ENCODE results near the gene MBTD1.
"Not testable (repeated sequence)": the region's sequence is repeated elsewhere in the genome, so short reads cannot be mapped to it uniquely, and the experiment has no call there.

Gene MBTD1

DNA sequence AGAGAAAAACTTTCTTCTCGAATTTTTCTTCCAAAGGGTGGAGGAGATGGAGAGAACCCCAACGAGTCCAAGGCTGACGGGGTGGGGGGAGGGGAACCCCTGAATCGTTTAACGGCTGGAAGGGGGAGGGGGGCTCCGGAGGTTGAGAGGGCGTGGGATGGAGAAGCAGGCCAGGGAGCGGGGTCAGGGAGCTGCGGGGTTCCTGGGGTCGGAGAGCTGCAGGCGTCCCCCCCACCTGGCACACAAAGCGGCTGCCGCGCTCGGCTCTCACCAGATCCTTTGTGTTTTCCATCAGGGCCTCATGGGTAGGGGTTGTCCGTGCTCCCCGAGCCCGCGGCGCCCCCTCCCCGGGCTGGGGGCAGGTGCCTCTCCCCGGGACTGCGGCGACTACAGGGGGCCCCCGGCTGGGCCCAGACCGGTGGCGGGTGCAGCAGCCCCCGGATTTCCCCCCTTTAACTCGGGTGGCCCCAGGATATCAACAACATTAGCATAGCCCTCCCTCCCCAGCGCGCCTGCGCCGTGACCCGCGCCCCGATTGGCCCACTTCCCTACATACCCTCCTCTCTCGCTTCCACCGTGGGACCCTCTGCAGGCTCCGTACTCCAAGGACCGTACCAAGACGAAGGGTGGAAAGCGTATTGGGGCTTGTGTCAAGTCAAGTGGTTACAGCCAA, at the start of gene MBTD1:
Gene MBTD1, minus strand, starts transcription at position 486 of the 673 bp plus-strand sequence. CDS start 34,888 bp downstream, outside the sequence.
- Histone ChIP-seq H3K27me3 (ENCODE audit: insufficient read depth, low read depth, severe bottlenecking) (no peaks in the 10 kb centered on the region), H3K27ac (peak within 1 kb of the TSS; percentile 98), H3K36me3 (peaks cover 71% of the 10 kb centered on the region), H3K9me3 (ENCODE audit: severe bottlenecking) (no peaks in the 10 kb centered on the region), H3K4me3 (ENCODE audit: low read depth, low read length) (peak within 1 kb of the TSS; percentile 93)
- TF ChIP-seq, protein P1, sequence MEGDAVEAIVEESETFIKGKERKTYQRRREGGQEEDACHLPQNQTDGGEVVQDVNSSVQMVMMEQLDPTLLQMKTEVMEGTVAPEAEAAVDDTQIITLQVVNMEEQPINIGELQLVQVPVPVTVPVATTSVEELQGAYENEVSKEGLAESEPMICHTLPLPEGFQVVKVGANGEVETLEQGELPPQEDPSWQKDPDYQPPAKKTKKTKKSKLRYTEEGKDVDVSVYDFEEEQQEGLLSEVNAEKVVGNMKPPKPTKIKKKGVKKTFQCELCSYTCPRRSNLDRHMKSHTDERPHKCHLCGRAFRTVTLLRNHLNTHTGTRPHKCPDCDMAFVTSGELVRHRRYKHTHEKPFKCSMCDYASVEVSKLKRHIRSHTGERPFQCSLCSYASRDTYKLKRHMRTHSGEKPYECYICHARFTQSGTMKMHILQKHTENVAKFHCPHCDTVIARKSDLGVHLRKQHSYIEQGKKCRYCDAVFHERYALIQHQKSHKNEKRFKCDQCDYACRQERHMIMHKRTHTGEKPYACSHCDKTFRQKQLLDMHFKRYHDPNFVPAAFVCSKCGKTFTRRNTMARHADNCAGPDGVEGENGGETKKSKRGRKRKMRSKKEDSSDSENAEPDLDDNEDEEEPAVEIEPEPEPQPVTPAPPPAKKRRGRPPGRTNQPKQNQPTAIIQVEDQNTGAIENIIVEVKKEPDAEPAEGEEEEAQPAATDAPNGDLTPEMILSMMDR (IDR thresholded peaks at IDR 0.05; ENCODE audit: low read depth, low read length) = no peak
- peak; percentile 99 for DNase-seq

DNA sequence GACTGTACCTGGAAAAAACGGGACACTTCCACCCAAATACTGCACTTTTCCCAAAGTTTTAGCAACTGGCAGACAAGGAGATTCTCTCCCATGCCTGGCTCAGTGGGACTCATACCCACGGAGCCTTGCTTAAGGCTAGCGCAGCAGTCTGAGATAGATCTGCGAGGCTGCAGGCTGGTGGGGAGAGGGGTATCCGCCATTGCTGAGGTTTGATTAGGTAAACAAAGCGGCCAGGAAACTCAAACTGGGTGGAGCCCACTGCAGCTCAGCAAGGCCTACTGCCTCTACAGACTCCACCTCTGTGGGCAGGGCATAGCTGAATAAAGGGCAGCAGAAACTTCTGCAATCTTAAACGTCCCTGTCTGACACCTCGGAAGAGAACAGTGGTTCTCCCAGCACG, 45.3 kb upstream of the MBTD1 start:
- peaks cover 20% of the 10 kb centered on the region for H3K9me3 ChIP-seq (ENCODE audit: severe bottlenecking)
- TF ChIP-seq, protein P1 (IDR thresholded peaks at IDR 0.05; ENCODE audit: low read depth, low read length) = no peak
- H3K27ac ChIP-seq = no peak overlapping the region
- H3K4me3 ChIP-seq (ENCODE audit: low read depth, low read length) = no peak overlapping the region
- DNase-seq = no peak
- peaks cover under 1% of the 10 kb centered on the region; the same call in 1 of the 2 replicates for H3K36me3 ChIP-seq
- no peaks in the 10 kb centered on the region for H3K27me3 ChIP-seq (ENCODE audit: insufficient read depth, low read depth, severe bottlenecking)

DNA sequence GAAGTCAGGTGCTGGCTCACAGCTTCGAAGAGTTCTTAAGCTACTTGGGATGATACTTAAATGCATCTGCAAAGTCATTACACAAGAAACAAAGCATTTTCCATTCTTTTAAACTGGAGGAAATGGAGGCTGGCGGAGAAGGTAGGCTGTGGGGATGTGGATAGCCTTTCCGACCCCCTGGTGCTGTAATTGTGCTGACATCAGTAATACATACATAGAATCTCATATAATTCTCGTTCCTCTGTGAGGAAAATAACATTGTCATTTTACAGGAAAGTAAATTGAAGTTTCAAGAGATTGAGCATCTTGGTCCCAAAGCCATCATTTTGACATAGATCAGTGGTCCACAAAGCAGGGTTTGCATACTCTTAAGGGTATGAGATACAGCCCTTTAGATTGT, 40.0 kb upstream of the MBTD1 start:
- TF ChIP-seq, protein P1 (IDR thresholded peaks at IDR 0.05; ENCODE audit: low read depth, low read length) = no peak
- Histone ChIP-seq H3K36me3 (peaks cover 34% of the 10 kb centered on the region), H3K9me3 (ENCODE audit: severe bottlenecking) (no peaks in the 10 kb centered on the region), H3K27me3 (ENCODE audit: insufficient read depth, low read depth, severe bottlenecking) (no peaks in the 10 kb centered on the region), H3K27ac (no peak overlapping the region), H3K4me3 (ENCODE audit: low read depth, low read length) (no peak overlapping the region)
- no peak for DNase-seq

DNA sequence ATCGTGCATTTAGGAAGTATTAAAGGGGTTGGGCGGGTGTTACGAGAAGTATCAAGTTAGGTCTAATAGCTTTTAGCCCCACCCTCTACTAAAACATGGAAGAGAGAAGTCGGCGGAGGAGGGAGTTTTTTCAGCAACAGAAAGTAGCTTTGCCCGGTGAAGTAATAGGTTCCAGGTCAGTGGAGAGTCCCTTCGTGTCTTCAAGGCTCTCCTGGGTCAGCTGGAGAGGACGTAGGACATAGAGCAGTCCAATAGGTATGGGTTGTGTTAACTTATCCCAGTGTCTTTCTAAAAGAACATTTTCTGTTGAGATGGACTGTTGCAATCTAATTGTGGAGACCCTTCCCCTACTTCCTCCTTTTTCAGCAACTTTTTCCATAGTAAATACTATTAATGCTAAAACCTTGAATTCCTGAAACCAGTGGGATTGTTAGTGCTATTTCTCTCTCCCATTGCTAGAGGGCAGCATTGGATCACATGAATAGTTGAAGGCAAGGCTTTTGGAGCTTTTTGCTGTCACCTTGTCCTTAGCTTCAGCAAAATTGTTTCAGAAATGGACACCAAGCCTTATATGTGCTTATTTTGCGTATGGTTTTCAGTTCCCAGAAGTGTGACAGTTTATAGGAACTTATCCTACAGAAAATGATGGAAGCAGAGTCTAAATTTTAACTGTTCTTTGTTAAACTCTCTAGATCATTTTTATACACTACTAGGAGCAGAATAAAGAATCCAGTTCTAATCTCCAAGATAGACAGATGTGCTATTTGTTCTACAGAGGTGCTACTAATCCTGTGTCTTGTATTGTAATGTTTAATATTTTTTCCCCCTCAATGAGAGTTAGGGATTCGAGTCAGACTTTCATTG, 38.9 kb upstream of the MBTD1 start:
- no peak for DNase-seq
- H3K4me3 ChIP-seq (ENCODE audit: low read depth, low read length) = no peak overlapping the region
- H3K27ac ChIP-seq = no peak overlapping the region
- H3K36me3 ChIP-seq = peaks cover 44% of the 10 kb centered on the region
- no peaks in the 10 kb centered on the region for H3K27me3 ChIP-seq (ENCODE audit: insufficient read depth, low read depth, severe bottlenecking)
- no peaks in the 10 kb centered on the region for H3K9me3 ChIP-seq (ENCODE audit: severe bottlenecking)
- TF ChIP-seq, protein P1 (IDR thresholded peaks at IDR 0.05; ENCODE audit: low read depth, low read length) = peak; percentile 76

DNA sequence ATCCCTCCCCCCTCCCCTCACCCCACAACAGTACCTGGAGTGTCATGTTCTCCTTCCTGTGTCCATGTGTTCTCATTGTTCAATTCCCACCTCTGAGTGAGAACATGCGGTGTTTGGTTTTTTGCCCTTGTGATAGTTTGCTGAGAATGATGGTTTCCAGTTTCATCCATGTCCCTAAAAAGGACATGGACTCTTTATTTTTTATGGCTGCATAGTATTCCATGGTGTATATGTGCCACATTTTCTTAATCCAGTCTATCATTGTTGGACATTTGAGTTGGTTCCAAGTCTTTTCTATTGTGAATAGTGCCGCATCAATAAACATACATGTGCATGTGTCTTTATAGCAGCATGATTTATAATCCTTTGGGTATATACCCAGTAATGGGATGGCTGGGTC, 34.5 kb upstream of the MBTD1 start:
- H3K4me3 ChIP-seq (ENCODE audit: low read depth, low read length); DNase-seq; H3K27ac ChIP-seq; H3K27me3 ChIP-seq (ENCODE audit: insufficient read depth, low read depth, severe bottlenecking); H3K9me3 ChIP-seq (ENCODE audit: severe bottlenecking): not testable (repeated sequence)
- peaks cover 70% of the 10 kb centered on the region for H3K36me3 ChIP-seq

DNA sequence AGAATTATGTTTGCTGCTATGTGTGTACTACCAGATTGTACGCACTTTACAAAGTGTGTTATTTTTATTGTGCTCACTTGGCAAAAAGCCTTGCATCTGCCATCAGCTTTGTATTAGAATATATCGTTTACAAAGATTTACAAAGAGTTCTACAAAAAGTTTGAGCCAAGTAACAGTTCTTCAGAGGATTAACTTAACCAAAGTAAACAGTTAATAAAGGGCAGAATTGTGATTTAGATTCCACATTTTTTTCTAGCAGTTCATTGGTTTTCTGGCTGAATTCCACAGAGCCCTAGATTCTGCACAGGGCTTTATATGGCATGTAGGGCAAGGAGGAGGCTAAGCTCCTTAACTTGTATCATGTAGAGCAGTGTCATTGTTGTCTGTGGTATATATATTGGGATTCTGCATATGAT, 29.9 kb upstream of the MBTD1 start:
- Histone ChIP-seq H3K27ac (no peak overlapping the region), H3K36me3 (peaks cover 85% of the 10 kb centered on the region), H3K9me3 (ENCODE audit: severe bottlenecking) (no peaks in the 10 kb centered on the region), H3K4me3 (ENCODE audit: low read depth, low read length) (no peak overlapping the region), H3K27me3 (ENCODE audit: insufficient read depth, low read depth, severe bottlenecking) (no peaks in the 10 kb centered on the region)
- no peak for DNase-seq
- TF ChIP-seq, protein P1 (IDR thresholded peaks at IDR 0.05; ENCODE audit: low read depth, low read length) = no peak
